ENCODE results near the gene KRTAP10-4.

DNA sequence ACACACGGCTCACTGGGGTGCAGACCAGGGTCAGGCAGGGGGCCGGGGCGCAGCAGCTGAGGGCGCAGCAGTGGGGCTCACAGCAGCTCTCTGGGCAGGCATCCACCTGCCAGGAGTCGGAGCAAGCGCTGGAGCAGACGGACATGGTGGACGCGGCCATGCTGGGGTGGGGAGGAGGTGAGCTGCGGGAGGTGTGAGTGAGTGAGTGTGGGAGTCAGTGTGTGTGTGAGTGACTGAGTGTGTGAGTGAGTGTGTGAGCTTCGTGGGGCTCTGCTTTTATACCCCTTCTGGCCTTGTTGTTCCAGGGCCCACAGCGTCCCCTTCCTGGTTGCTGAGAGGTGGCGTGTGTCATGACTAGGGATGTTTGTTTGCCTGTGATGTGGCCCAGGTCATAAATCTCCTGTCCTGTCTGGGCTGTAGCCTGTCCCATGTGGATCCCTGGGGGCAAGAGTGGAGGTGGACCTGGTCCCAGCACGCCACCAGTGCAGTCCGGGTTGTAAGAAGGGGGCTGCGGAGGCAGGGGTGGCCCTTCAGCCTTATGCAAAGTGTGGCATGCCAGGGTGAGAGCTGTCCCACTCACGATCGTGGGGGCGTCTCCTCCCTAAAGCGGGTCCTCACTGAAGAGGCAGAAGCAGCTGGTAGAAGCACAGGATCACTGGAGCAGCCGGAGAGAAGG is 33.4 kb upstream of the KRTAP10-4 start, which contains the start of gene KRTAP10-1:
- TF ChIP-seq, protein P1, sequence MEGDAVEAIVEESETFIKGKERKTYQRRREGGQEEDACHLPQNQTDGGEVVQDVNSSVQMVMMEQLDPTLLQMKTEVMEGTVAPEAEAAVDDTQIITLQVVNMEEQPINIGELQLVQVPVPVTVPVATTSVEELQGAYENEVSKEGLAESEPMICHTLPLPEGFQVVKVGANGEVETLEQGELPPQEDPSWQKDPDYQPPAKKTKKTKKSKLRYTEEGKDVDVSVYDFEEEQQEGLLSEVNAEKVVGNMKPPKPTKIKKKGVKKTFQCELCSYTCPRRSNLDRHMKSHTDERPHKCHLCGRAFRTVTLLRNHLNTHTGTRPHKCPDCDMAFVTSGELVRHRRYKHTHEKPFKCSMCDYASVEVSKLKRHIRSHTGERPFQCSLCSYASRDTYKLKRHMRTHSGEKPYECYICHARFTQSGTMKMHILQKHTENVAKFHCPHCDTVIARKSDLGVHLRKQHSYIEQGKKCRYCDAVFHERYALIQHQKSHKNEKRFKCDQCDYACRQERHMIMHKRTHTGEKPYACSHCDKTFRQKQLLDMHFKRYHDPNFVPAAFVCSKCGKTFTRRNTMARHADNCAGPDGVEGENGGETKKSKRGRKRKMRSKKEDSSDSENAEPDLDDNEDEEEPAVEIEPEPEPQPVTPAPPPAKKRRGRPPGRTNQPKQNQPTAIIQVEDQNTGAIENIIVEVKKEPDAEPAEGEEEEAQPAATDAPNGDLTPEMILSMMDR (conservative IDR thresholded peaks at IDR 0.05; ENCODE audit: low read length): no peak
- TF ChIP-seq EZH2phosphoT487 (IDR thresholded peaks at IDR 0.05; ENCODE audit: borderline replicate concordance, low read depth, low read length): no peak

Data from OCI-LY7 (cell line).